ENCODE measurements around the gene MRPL10. TPM values are rescaled to one million over a fixed set of nuclear protein-coding genes. Genes with fewer than 3 reads are reported as not detected.

MRPL10 gene
- total RNA-seq, 2 donors from 2014 or later: 25.8 to 34.8 TPM

- no peak for ATAC-seq (ENCODE audit: insufficient number of reproducible peaks, low FRiP score, low read depth)
- H3K9me3 ChIP-seq: no peaks in the 10 kb centered on the region
- no peak overlapping the region for H3K4me3 ChIP-seq
- H3K27me3 ChIP-seq (replicated peaks; ENCODE audit: insufficient read depth): no peaks in the 10 kb centered on the region
- TF ChIP-seq CTCF (IDR thresholded peaks at IDR 0.05): no peak
- peaks cover 11 to 20% of the 10 kb centered on the region in 2 donors for H3K4me1 ChIP-seq (ENCODE audit: control insufficient read depth in 1 of 2, low read depth in 2 of 2)
- H3K36me3 ChIP-seq: peaks cover 48% of the 10 kb centered on the region
- DNase-seq (ENCODE audit: low spot score): no peak
- no peak overlapping the region for H3K27ac ChIP-seq
These were observed 11.9 kb downstream of the MRPL10 start for GRCh38 chr17:47819475-47819874.

GRCh38 chr17:47818002-47818695 lies 13.2 kb downstream of the MRPL10 start:
- ATAC-seq (ENCODE audit: insufficient number of reproducible peaks, low FRiP score, low read depth) (no peak), DNase-seq (ENCODE audit: low spot score) (no peak)
- H3K4me1 ChIP-seq (ENCODE audit: control insufficient read depth in 1 of 2, low read depth in 2 of 2): peaks cover 11 to 20% of the 10 kb centered on the region in 2 donors
- no peak for TF ChIP-seq CTCF (IDR thresholded peaks at IDR 0.05)
- no peaks in the 10 kb centered on the region for H3K9me3 ChIP-seq
- no peak overlapping the region for H3K27ac ChIP-seq
- no peaks in the 10 kb centered on the region for H3K27me3 ChIP-seq (replicated peaks; ENCODE audit: insufficient read depth)
- H3K4me3 ChIP-seq: no peak overlapping the region
- peaks cover 42% of the 10 kb centered on the region for H3K36me3 ChIP-seq

GRCh38 chr17:47816947-47817346 lies 14.4 kb downstream of the MRPL10 start:
- Histone ChIP-seq H3K4me1 (ENCODE audit: control insufficient read depth in 1 of 2, low read depth in 2 of 2) (peaks cover 8 to 13% of the 10 kb centered on the region in 2 donors), H3K27me3 (replicated peaks; ENCODE audit: insufficient read depth) (no peaks in the 10 kb centered on the region), H3K4me3 (no peak overlapping the region), H3K27ac (no peak overlapping the region), H3K9me3 (no peaks in the 10 kb centered on the region), H3K36me3 (peaks cover 42% of the 10 kb centered on the region)
- no peak for DNase-seq (ENCODE audit: low spot score)
- no peak for TF ChIP-seq CTCF (IDR thresholded peaks at IDR 0.05)
- ATAC-seq (ENCODE audit: insufficient number of reproducible peaks, low FRiP score, low read depth): no peak

DNA sequence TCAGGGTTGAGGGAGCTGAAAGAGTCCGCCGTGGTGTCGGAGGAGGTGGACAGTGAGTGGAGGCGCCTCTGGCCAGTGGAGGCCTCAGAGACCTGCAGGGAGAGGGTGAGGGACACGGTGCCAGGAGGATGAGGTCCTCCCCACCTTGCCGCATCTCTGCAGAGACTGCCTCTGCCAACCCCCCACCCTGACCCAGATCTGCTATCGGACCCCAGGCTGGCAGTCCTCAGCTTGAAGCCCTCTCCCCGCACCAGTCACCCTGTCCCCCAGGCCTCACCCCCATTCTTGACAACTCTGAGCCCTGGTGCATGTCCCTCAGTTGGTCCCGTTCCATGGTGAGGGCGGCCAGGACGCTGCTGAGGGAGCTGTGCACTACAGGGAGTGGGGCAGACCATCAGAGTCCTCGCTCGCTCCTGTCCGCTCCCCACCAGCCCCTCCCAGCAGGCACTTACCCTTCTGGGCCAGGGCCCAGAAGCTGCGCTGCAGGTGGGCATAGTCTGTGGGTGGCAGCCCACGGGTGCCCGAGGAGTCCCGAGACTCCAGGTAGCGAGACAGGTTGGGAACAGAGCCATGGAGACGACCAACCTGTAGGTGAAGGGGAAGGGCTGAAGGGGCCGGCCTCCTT lies 15.1 kb downstream of the MRPL10 start:
- Histone ChIP-seq H3K9me3 (no peaks in the 10 kb centered on the region), H3K4me1 (ENCODE audit: control insufficient read depth in 1 of 2, low read depth in 2 of 2) (peaks cover 6 to 9% of the 10 kb centered on the region in 2 donors), H3K36me3 (peaks cover 42% of the 10 kb centered on the region), H3K27me3 (replicated peaks; ENCODE audit: insufficient read depth) (no peaks in the 10 kb centered on the region), H3K4me3 (no peak overlapping the region), H3K27ac (no peak overlapping the region)
- DNase-seq (ENCODE audit: low spot score): no peak
- ATAC-seq (ENCODE audit: insufficient number of reproducible peaks, low FRiP score, low read depth): no peak
- TF ChIP-seq CTCF (IDR thresholded peaks at IDR 0.05): no peak

GRCh38 chr17:47815106-47815918 lies 16.0 kb downstream of the MRPL10 start:
- Histone ChIP-seq H3K27ac (no peak overlapping the region), H3K27me3 (replicated peaks; ENCODE audit: insufficient read depth) (no peaks in the 10 kb centered on the region), H3K36me3 (peaks cover 42% of the 10 kb centered on the region), H3K4me1 (ENCODE audit: control insufficient read depth in 1 of 2, low read depth in 2 of 2) (peaks cover 0 to 6% of the 10 kb centered on the region in 2 donors), H3K9me3 (no peaks in the 10 kb centered on the region), H3K4me3 (no peak overlapping the region)
- ATAC-seq (ENCODE audit: insufficient number of reproducible peaks, low FRiP score, low read depth) (no peak), DNase-seq (ENCODE audit: low spot score) (no peak)
- no peak for TF ChIP-seq CTCF (IDR thresholded peaks at IDR 0.05)

Measured in thoracic aorta (tissue), 2 donors.